NCI-H146 treated with DMSO at 0.1 percent for 48 hours (cell line): ENCODE measurements around the gene ABHD12.
A peak's percentile ranks its signal among the peaks of the same experiment; 100 is the strongest.

Experiments used
- DNase-seq: peaks from one replicate; lab custom pipeline; 2025; ENCODE audit not compliant: unreplicated experiment; lab: John Stamatoyannopoulos, UW

ABHD12 gene

GRCh38 chr20:25291432-25292133 is 99.1 kb downstream of the ABHD12 start:
- DNase-seq = no peak

- DNase-seq = no peak
Observed at GRCh38 chr20:25290646-25291431, 99.8 kb downstream of the ABHD12 start.

GRCh38 chr20:25289886-25290597 is 100.6 kb downstream of the ABHD12 start:
- DNase-seq = no peak

DNA sequence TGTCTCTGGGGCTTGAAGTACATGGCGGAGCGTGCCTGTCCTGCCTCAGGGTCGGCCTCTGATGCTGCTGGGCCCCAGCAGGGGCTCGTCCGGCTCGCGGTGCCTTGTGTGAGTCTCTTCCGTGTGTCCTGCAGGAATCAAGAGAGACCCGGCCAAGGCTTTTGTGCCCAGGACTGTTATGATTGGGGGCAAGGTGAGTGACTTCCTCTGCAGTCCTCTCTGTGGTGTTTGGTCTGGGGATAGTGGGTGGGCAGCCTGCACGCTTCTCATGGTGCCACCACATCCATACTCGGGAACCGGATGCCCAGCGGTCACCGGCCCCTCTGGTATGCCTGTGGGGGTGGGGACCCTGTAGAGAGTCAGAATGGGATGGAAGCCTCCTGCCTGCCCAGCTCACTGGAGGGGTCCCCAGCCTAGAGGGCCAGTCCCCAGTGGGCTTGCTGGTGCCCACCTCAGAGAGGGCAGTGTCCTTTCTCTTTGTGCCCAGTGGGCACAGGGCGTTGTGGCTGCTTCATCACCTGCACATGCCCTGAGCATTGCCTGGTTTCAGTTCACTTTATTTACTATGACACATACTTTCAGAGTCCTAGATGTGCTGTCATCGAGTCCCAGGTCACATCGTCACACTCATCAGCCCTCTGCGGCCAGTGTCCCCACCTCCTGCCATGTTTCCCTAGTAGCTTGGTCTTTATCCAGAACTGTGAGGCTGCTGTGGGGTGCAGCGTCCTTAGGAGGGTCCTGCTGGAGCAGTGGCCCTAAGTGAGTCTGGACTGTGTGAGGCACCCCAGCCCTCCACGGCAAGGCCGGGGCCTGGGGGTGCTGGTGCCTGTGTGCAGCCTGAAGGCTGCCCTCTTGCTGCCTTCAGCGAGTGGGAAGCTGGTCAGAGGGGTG is 102.1 kb downstream of the ABHD12 start:
- DNase-seq = no peak

DNA sequence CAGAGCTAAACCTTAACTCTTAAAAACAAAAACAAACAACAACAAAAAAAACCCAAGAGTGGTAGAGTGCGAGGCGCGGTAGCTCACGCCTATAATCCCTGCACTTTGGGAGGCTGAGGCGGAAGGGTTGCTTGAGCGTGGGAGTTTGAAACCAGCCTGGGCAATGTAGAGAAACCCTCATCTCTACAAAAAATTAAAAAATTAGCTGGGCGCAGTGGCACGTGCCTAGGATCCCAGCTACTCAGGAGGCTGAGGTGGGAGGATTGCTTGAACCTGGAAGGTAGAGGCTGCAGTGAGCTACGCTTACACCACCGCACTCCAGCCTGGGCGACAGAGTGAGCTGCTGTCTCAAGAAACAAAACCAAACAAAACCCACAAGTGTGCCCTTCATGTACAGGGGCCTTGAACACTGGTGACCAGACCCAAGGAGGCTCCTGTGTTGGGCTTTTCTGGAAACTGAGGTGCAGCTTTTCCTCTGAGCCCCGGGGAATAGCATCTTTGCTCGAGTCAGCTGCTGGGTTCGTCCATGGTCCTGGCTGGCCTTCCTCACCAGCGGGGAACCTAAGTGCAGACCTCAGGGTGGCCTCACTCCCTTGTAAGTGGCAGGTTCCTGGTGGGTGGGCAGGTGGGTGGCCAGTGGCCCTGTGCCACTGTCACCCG is 102.9 kb downstream of the ABHD12 start:
- DNase-seq = no peak

GRCh38 chr20:25286917-25287316 is 103.7 kb downstream of the ABHD12 start:
- no peak for DNase-seq

GRCh38 chr20:25285856-25286798 is 104.5 kb downstream of the ABHD12 start:
- no peak for DNase-seq

DNA sequence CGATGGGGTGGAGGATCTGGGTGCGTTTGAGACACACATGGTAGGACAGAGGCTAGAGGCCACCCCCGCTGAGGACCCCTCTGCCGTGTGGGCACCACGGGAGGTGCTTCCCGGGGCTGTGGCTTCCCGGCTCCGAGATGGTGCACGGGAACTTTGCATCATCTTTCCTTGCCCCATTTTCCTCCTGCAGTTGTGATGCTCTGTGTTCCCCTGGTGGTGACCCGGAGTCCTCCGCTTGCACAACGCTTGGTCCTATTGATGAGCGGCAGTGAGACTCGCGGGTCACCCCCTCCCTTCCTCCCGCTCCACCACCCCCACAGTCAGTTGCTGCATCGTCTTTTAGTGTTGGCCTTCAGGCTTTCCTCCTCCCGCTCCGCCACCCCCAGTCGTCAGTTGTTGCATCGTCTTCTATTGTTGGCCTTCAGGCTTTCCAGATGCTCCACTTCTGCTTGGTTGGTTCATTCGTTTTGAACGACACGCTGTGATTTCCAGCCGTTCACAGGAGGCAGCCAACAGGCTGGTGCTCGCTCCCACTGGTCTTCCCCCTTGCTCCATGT is 105.5 kb downstream of the ABHD12 start:
- DNase-seq = no peak

- DNase-seq = no peak
Observed at GRCh38 chr20:25284131-25284601, 106.5 kb downstream of the ABHD12 start.

DNA sequence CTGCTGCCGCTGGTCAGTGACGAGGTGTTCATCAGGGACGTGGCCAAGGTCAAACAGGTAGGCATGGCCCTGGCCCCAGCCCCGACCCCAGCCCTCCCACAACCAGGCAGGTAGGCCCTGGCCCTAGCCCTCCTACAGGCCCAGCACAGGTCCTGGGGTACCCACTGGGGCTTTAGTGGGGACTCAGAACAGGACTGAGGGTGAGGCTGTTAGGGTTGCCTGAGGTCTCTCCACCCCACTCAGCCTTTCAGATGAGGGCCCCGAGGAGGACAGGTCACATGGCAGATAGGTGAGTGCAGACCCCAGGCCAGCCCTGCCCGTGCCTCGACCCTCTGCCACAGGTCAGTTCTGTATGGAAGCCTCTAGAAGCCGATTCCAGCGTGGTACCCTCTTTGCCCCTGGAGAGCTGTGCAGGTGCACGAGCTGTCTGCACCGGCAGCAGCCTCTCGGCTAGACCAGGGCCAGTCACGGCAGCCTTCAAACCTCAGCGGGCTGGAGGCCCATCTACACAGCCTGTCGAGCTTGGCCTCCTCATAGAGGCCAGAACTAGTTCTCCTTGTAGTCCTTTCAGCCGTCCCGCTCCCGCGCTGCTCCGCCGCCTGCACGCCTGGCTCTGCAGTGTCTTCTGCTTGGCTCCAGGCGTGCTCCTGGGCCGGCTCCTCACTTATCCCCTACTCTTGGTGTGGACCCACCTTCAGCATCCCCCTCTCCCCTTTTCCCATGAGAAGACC is 107.2 kb downstream of the ABHD12 start:
- DNase-seq = no peak

DNA sequence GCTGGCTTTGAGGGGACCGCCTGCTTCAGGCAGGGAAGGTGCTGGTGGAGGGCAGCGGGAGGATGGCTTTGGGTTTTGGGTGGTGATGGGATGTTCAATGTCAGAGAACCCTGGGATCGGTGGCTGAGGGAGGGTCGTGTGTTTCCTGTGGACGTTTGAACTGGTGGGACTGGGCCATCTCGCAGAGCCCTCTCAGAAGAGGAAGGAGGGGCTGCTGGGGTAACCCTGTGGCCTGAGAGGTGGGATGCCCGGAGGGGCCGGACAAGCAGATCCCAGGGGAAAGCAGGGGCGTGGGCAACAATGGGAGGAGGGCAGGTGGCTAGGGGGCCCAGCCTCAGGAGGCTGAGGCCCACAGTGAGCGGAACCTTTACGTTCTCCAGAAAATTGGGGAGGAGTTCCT is 107.8 kb downstream of the ABHD12 start:
- DNase-seq = no peak

DNA sequence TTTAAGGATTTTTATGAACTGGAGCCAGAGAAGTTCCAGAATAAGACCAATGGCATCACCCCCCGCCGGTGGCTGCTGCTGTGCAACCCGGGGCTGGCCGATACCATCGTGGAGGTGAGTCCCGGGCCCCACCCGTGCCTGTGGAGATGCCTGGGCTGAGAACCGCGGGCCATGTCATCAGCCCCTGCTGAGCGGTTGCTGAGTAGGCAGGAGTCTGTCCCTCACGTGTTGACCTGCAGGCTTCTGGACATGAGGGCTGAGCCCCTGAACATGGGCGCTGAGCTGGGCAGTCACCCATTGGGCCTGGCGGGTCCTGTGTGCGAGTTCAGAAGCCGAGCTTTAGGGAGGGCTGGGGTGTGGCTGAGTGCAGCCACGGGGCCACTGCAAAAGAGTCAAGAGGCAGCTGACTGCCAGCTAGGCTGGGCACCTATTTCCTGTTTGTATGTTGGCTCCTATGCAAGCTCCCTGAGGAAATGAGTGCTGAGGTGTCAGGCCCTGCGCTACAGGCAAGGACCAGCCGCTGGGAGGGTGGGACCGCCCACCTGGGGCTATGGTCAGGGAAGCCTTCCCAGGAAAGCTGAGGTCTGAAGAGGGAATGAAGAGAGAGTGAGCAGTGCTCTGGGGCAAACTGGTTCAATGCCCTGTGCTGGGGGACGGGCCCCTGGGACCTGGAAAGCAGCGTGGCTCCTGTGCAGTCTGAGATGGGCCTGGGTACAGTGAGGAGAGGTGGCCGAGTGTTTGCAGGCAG is 108.4 kb downstream of the ABHD12 start:
- DNase-seq = no peak

DNA sequence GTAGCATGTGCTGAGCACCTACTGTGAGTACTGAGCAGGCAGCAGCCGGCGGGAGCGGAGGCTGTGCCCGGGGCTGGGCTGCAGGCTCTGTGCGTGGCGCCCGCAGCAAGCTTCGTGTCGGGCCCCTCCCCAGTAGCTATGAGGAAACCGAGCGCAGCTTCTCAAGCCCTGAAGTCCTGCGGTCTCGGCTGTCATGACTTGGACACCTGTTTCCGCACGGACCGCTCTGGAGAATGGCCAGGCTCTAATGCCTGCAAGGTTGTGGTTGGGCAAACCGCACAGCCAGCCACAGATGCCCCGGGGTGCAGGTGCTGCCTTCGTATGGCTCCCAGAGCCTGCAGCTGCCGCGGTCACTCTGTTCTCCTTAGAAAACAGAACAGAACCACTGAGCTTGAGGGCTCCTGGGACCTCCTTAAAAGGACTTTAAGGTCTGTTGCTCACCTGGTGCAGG is 109.1 kb downstream of the ABHD12 start:
- no peak for DNase-seq

- DNase-seq = no peak
Observed at GRCh38 chr20:25280574-25281535, 109.8 kb downstream of the ABHD12 start.

- DNase-seq = peak; percentile 73
Observed at GRCh38 chr20:25280051-25280573, 110.5 kb downstream of the ABHD12 start.

- DNase-seq = no peak
Observed at GRCh38 chr20:25279403-25279802, 111.2 kb downstream of the ABHD12 start.
